BJ (cell line): ENCODE results near the gene KRT80. TPM values are rescaled to one million over a fixed set of nuclear protein-coding genes. Genes with fewer than 3 reads are reported as not detected.

Source experiments
- CTCF ChIA-PET: fragments of 350-600 bp; formaldehyde crosslinking; extraction: SDS; loops from one replicate; lab custom pipeline; 2021; ENCODE audit warnings: antibody characterized with exemption, inconsistent platforms; lab: Yijun Ruan, JAX
- POLR2A ChIA-PET: fragments of 300-600 bp; sonication (Branson Sonifier 250); formaldehyde crosslinking; extraction: SDS; loops from one replicate; lab custom pipeline; 2021; ENCODE audit warnings: antibody characterized with exemption; lab: Charles Lee
- DNase-seq: peaks from one replicate; pipeline ENCODE4 v3.0.0-alpha.2; 2011; ENCODE audit warnings: low read depth
- H3K27me3 ChIP-seq: 2 replicates; pipeline ENCODE4 v1.6.0; 2011; ENCODE audit warnings: low read length; ENCODE audit not compliant: control insufficient read depth, insufficient read depth
- H3K36me3 ChIP-seq: 2 replicates; pipeline ENCODE4 v1.5.1; 2011; ENCODE audit warnings: low read length; ENCODE audit not compliant: control insufficient read depth, insufficient read depth
- H3K4me3 ChIP-seq: 2 replicates; pipeline ENCODE4 v1.5.1; 2011; ENCODE audit warnings: low read depth, mild to moderate bottlenecking, control low read depth, low read length
- polyA plus RNA-seq: library from polyadenylated mRNA; depleted of rRNA; stranded (reverse); fragments of >200 nt; gene quantifications from 2 replicates; pipeline ENCODE4 v1.2.3, GENCODE V29; 2011
- TF ChIP-seq, protein P1 (sequence below): IDR thresholded peaks from 2 replicates; pipeline ENCODE4 v1.5.1; 2011; ENCODE audit warnings: low read depth, mild to moderate bottlenecking, control low read depth, inconsistent platforms, low read length, moderate library complexity; ENCODE audit not compliant: insufficient read depth

Gene KRT80
- polyA plus RNA-seq, 1 experiment, result 5.9 TPM

DNA sequence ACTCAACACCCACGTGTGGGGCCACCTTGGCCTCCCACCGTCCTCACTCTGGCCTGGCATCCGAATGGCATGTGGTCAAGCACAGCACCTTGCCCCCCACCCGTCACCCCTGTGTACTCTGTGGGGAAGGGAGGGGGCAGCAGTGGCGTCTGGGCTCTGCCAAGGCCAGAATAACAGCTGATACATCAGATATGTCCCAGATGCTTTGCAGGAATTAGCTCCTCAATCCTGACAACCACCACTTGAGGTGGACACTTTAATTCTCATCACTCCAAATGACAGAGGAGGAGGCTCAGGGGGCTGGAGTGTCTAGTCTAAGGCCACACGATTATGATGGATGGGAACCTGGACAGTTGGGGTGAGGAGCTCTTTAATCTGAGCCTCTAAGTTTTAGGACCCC, 1.7 kb upstream of the KRT80 start:
- Histone ChIP-seq H3K4me3 (no peak overlapping the region), H3K27me3 (no peaks in the 10 kb centered on the region), H3K36me3 (no peaks in the 10 kb centered on the region)
- CTCF ChIA-PET, result interaction anchor here (1.0 to 7.9 kb wide), 3 partner anchors 14 to 29 kb away, joined by 3 to 45 read pairs (median 4); no protein-coding TSS in a partner anchor
- POLR2A ChIA-PET, result no interaction called here
- DNase-seq, result no peak
- TF ChIP-seq, protein P1, sequence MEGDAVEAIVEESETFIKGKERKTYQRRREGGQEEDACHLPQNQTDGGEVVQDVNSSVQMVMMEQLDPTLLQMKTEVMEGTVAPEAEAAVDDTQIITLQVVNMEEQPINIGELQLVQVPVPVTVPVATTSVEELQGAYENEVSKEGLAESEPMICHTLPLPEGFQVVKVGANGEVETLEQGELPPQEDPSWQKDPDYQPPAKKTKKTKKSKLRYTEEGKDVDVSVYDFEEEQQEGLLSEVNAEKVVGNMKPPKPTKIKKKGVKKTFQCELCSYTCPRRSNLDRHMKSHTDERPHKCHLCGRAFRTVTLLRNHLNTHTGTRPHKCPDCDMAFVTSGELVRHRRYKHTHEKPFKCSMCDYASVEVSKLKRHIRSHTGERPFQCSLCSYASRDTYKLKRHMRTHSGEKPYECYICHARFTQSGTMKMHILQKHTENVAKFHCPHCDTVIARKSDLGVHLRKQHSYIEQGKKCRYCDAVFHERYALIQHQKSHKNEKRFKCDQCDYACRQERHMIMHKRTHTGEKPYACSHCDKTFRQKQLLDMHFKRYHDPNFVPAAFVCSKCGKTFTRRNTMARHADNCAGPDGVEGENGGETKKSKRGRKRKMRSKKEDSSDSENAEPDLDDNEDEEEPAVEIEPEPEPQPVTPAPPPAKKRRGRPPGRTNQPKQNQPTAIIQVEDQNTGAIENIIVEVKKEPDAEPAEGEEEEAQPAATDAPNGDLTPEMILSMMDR, result no peak

DNA sequence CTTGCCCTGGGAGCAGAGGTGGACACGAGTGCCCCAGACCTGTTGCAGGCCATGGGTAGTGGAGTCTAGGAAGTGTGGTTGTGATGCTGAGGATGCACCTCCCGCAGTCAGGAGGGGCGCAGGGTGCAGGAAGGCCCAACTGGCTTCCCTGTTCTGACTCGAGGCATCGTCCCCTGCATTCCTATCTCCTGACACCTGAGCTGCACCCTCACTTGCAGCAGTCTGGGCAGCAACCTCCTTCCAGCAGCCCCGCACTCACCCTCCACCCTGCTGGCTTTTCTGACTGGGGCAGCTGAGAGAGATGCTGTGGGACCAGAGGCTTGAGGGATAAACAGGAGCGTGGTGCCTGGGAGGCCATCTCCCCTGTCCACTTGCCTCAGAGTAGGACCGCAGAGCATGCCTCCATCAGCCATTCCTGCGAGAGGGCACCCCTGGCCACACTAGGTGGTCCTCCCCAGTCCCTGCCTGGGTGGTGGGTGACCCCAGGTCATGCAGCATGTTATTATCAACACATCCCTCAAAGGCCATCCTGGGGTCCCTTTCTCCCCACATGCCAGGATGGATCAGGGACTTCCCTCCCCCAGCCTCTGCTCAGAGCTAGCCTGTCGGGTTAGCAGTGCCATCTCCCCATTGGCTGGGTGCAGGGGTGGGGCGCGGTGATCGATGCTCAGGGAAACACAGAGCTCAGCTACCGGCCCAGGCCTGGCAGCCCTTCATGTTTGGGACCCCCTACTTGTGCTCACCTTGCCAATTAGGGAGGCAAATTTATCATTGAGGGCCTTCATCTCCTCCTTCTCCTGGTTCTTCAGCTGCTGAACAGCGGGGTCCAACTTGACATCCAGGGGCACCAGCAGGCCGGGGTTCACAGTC, 719 bp downstream of the KRT80 start:
- TF ChIP-seq, protein P1, result no peak
- H3K36me3 ChIP-seq, result no peaks in the 10 kb centered on the region
- H3K27me3 ChIP-seq, result no peaks in the 10 kb centered on the region
- ChIA-PET POLR2A (interaction anchor here (0.6 kb wide), 1 partner anchor 309 kb away, joined by 3 read pairs; no protein-coding TSS in a partner anchor), CTCF (interaction anchor here (0.6 to 7.9 kb wide), 10 partner anchors 11 to 1154 kb away, joined by 3 to 45 read pairs (median 4); no protein-coding TSS in a partner anchor)
- no peak overlapping the region for H3K4me3 ChIP-seq
- DNase-seq, result no peak

DNA sequence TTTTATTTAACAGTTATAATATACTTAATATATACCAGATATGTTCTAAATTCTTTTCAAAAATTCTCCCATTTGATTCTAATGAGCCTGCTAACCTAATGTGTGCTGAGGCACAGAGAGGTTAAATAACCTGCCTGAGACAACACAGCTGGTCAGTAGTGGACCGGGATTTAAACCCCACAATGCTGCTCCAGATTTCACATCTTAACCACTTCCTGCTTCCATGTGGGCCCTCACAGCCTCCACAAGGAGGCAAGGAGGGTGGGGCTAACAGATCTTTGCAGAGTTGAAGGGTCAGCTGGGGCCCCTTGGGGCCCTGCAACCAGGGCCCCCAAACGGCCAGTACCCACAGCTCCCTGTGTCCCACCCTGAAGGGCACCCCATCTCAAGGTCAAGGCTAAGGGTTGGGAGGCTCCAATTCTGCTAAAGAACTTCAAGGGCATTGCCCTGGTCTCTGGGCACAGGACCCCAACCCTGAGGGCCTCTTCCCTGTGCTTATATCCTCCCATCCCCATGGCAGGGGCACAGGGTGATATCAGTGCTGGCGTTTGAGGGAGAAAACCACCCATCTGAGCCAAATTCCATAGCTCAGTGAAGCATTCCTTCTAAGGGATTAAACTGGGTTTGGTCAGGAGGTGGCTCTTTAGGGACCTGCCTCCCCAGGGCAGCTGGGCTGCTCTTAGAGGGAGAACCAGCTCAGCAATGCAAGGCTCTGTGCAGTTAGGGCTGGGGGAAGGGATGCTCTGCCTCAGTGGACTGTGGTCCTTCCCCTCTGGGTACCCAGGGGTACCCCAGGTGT, 2.2 kb downstream of the KRT80 start:
- no peak for DNase-seq
- H3K27me3 ChIP-seq, result no peaks in the 10 kb centered on the region
- H3K36me3 ChIP-seq, result no peaks in the 10 kb centered on the region
- no peak overlapping the region for H3K4me3 ChIP-seq
- POLR2A ChIA-PET, result interaction anchor here (0.6 kb wide), 1 partner anchor 93 kb away, joined by 11 read pairs; no protein-coding TSS in a partner anchor
- CTCF ChIA-PET, result interaction anchor here (0.6 to 7.9 kb wide), 7 partner anchors 12 to 91 kb away, joined by 3 to 45 read pairs (median 4); no protein-coding TSS in a partner anchor
- TF ChIP-seq, protein P1, result no peak

DNA sequence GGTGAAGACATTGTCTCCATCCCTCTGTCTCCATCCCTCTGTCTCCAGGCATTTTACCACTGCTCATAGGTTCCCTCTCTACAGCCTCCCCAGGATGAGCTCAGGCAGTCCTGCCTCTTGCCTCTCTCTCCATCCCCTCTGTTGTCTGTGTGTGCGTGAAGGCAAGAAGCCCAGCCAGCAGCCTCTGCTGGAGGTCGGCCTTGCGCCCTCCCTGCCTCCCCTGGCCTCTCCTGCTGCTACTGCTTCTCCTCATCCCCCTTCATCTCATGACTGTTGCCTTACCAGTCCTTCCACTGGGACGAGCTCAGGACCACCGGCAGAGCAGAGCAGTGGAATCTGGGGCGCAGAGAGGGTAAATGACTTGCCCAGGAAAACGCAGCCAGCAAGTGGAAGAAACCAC, 3.2 kb downstream of the KRT80 start:
- ChIA-PET POLR2A (no interaction called here), CTCF (interaction anchor here (1.5 to 7.9 kb wide), 3 partner anchors 24 to 34 kb away, joined by 4 to 45 read pairs (median 12); no protein-coding TSS in a partner anchor)
- no peak for DNase-seq
- H3K36me3 ChIP-seq, result no peaks in the 10 kb centered on the region
- no peaks in the 10 kb centered on the region for H3K27me3 ChIP-seq
- TF ChIP-seq, protein P1, result no peak
- no peak overlapping the region for H3K4me3 ChIP-seq
